PC-9 (cell line): Measurements from ENCODE around the gene SP3.

Source experiments
- CTCF ChIP-seq: fragments of 200-600 bp; sonication (generic); conservative IDR thresholded peaks from 2 replicates; pipeline ENCODE4 v1.6.1; 2017; ENCODE audit warnings: mixed run types, antibody characterized with exemption, mild to moderate bottlenecking, moderate library complexity
- EZH2 ChIP-seq: fragments of 200-600 bp; sonication (generic); IDR thresholded peaks from 2 replicates; pipeline ENCODE4 v1.8.0; 2017; ENCODE audit warnings: antibody characterized with exemption, low read depth

- TF ChIP-seq CTCF (no peak), EZH2 (no peak)
Measured at GRCh38 chr2:173943738-173944137, 21.4 kb downstream of the SP3 start.
